ENCODE results near the gene SRP68. TPM values are rescaled to one million over a fixed set of nuclear protein-coding genes. Genes with fewer than 3 reads are reported as not detected.

Gene SRP68
- total RNA-seq, 4 donors from 2014 or later: 32.2 to 43.4 (median 32.6) TPM

- Histone ChIP-seq H3K36me3 (peaks cover 0 to 56% (median 0%) of the 10 kb centered on the region in 3 donors), H3K4me1 (no peaks in the 10 kb centered on the region)
Observed at GRCh38 chr17:76038050-76038449, 34.3 kb downstream of the SRP68 start.

GRCh38 chr17:76036497-76037261, 35.6 kb downstream of the SRP68 start:
- peak overlapping the region in 1 of 4 donors; percentile 62 for H3K27ac ChIP-seq

More at GRCh38 chr17:76038050-76038449, 34.3 kb downstream of the SRP68 start:
- no peak overlapping the region for H3K4me3 ChIP-seq
- H3K9me3 ChIP-seq: no peaks in the 10 kb centered on the region
- H3K27ac ChIP-seq: peak overlapping the region in 1 of 4 donors; percentile 62
- TF ChIP-seq POLR2A (IDR thresholded peaks at IDR 0.05): no peak
- no peak for TF ChIP-seq CTCF (IDR thresholded peaks at IDR 0.05)
- no peak for DNase-seq
- H3K27me3 ChIP-seq: no peaks in the 10 kb centered on the region

GRCh38 chr17:76034428-76035350, 37.6 kb downstream of the SRP68 start:
- Histone ChIP-seq H3K4me3 (no peak overlapping the region), H3K27ac (peak overlapping the region in 1 of 4 donors; percentile 62), H3K27me3 (no peaks in the 10 kb centered on the region), H3K9me3 (no peaks in the 10 kb centered on the region), H3K4me1 (peaks cover 0 to 8% (median 0%) of the 10 kb centered on the region in 4 donors), H3K36me3 (peaks cover 0 to 22% (median 0%) of the 10 kb centered on the region in 3 donors)
- TF ChIP-seq CTCF (IDR thresholded peaks at IDR 0.05) (no peak), POLR2A (IDR thresholded peaks at IDR 0.05) (no peak)
- no peak for DNase-seq

More at GRCh38 chr17:76036497-76037261, 35.6 kb downstream of the SRP68 start:
- Histone ChIP-seq H3K4me3 (no peak overlapping the region), H3K27me3 (no peaks in the 10 kb centered on the region), H3K9me3 (no peaks in the 10 kb centered on the region), H3K36me3 (peaks cover 0 to 42% (median 0%) of the 10 kb centered on the region in 3 donors), H3K4me1 (peaks cover 0 to 5% (median 0%) of the 10 kb centered on the region in 4 donors)
- DNase-seq: no peak
- TF ChIP-seq POLR2A (IDR thresholded peaks at IDR 0.05): no peak
- TF ChIP-seq CTCF (IDR thresholded peaks at IDR 0.05): no peak

- TF ChIP-seq POLR2A (IDR thresholded peaks at IDR 0.05) (no peak), CTCF (IDR thresholded peaks at IDR 0.05) (no peak)
- Histone ChIP-seq H3K4me3 (no peak overlapping the region), H3K36me3 (peaks cover 0 to 7% (median 0%) of the 10 kb centered on the region in 3 donors), H3K27ac (peak overlapping the region in 1 of 4 donors; percentile 56), H3K4me1 (peaks cover 0 to 20% (median 1%) of the 10 kb centered on the region in 4 donors), H3K27me3 (no peaks in the 10 kb centered on the region), H3K9me3 (no peaks in the 10 kb centered on the region)
- no peak for DNase-seq
Observed at GRCh38 chr17:76033139-76033538, 39.2 kb downstream of the SRP68 start.

- peaks cover 0 to 3% (median 0%) of the 10 kb centered on the region in 3 donors for H3K36me3 ChIP-seq
- no peaks in the 10 kb centered on the region for H3K9me3 ChIP-seq
- no peaks in the 10 kb centered on the region for H3K27me3 ChIP-seq
- peak overlapping the region in 1 of 4 donors; percentile 2 for H3K27ac ChIP-seq
- H3K4me3 ChIP-seq: no peak overlapping the region
- peaks cover 0 to 24% (median 1%) of the 10 kb centered on the region in 4 donors for H3K4me1 ChIP-seq
- DNase-seq: no peak
- TF ChIP-seq POLR2A (IDR thresholded peaks at IDR 0.05) (no peak), CTCF (IDR thresholded peaks at IDR 0.05) (no peak)
Observed at GRCh38 chr17:76032780-76033108, 39.6 kb downstream of the SRP68 start.

Data from Peyer's patch (tissue), 4 donors.